Stimulated activated effector memory CD8-positive, alpha-beta T cell treated with anti-CD3 and anti-CD28 coated beads, Interleukin-12 subunit alpha, Interleukin-12 subunit beta, amount 100 ng/mL, for 72 hours (primary cell): ENCODE results near the gene STT3B.
A peak's percentile ranks its signal among the peaks of the same experiment; 100 is the strongest.

ENCODE experiments used
- ATAC-seq: fragments of 150-1000 bp; cut with Tn5 transposase; 2 replicates; pipeline ENCODE4 v1.10.0; 2021
- DNase-seq, 2 donors: peaks; one replicate each; pipeline ENCODE4 v3.0.0; 2021 to 2022; ENCODE audit warnings: low spot score in 2 of 2
- H3K27ac Mint-ChIP-seq: one replicate; pipeline ENCODE4 v1.8.0; 2022; ENCODE audit warnings: mild to moderate bottlenecking, mixed read lengths
- H3K36me3 Mint-ChIP-seq: one replicate; pipeline ENCODE4 v1.8.0; 2022; ENCODE audit warnings: mild to moderate bottlenecking, mixed read lengths
- H3K4me1 Mint-ChIP-seq: one replicate; pipeline ENCODE4 v1.8.0; 2022; ENCODE audit warnings: mixed read lengths
- H3K4me3 Mint-ChIP-seq: one replicate; pipeline ENCODE4 v1.8.0; 2022; ENCODE audit warnings: mild to moderate bottlenecking, mixed read lengths
- H3K9me3 Mint-ChIP-seq: one replicate; pipeline ENCODE4 v1.8.0; 2022; ENCODE audit warnings: mixed read lengths

STT3B gene

GRCh38 chr3:31661286-31661685, 128.6 kb downstream of the STT3B start:
- Mint-ChIP-seq H3K27ac (no peak overlapping the region), H3K4me1 (no peaks in the 10 kb centered on the region), H3K36me3 (no peaks in the 10 kb centered on the region), H3K4me3 (no peak overlapping the region), H3K9me3 (peaks cover 25% of the 10 kb centered on the region)
- DNase-seq: no peak
- no peak for ATAC-seq

GRCh38 chr3:31661993-31662670, 129.4 kb downstream of the STT3B start:
- no peak overlapping the region for H3K4me3 Mint-ChIP-seq
- H3K27ac Mint-ChIP-seq: no peak overlapping the region
- no peak for ATAC-seq
- DNase-seq: no peak
- peaks cover 18% of the 10 kb centered on the region for H3K9me3 Mint-ChIP-seq
- no peaks in the 10 kb centered on the region for H3K4me1 Mint-ChIP-seq
- no peaks in the 10 kb centered on the region for H3K36me3 Mint-ChIP-seq

GRCh38 chr3:31664031-31664430, 131.3 kb downstream of the STT3B start:
- H3K9me3 Mint-ChIP-seq: peaks cover 5% of the 10 kb centered on the region
- ATAC-seq (no peak), DNase-seq (no peak)
- no peak overlapping the region for H3K27ac Mint-ChIP-seq
- no peaks in the 10 kb centered on the region for H3K4me1 Mint-ChIP-seq
- H3K4me3 Mint-ChIP-seq: no peak overlapping the region
- H3K36me3 Mint-ChIP-seq: no peaks in the 10 kb centered on the region

DNA sequence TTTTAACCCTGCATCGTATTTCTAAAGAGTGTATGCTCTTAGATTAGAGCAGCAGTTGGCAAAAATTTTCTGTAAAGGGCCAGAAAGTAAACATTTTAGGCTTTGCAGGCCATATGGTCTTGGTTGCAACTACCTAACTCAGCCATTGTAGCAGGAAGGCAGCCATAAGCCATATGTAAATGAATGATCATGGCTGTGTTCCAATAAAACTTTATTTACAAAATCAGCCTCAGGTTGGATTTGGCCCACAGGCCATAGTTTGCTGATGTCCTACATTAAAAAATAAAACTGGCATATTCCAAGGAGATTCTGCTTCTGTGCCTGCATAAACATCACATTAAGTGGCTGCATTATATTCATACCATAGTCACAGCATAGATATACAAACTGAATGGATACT, 134.9 kb downstream of the STT3B start:
- no peak overlapping the region for H3K27ac Mint-ChIP-seq
- DNase-seq (no peak), ATAC-seq (no peak)
- no peaks in the 10 kb centered on the region for H3K36me3 Mint-ChIP-seq
- H3K9me3 Mint-ChIP-seq: no peaks in the 10 kb centered on the region
- H3K4me1 Mint-ChIP-seq: no peaks in the 10 kb centered on the region
- H3K4me3 Mint-ChIP-seq: no peak overlapping the region

DNA sequence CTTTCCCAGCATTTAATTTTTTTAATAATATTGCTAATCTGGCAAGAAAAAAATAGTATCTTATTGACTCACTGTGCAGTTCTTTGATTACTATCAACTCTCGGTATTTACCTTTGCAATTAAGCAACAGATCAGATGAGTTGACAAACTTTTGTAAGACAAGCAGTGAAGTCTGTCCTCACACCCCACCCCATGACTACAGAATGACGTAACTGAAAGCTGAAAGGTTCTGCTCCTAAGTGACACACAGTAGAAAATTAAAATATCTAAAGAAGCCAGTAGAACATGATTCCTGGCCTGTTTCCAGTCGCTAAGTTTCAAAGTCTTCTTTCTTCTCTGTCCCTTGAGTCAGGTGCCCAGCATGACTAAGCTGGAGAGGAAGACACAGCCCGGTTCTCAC, 135.5 kb downstream of the STT3B start:
- Mint-ChIP-seq H3K9me3 (no peaks in the 10 kb centered on the region), H3K4me1 (no peaks in the 10 kb centered on the region), H3K4me3 (no peak overlapping the region), H3K27ac (no peak overlapping the region), H3K36me3 (no peaks in the 10 kb centered on the region)
- DNase-seq: no peak
- no peak for ATAC-seq

DNA sequence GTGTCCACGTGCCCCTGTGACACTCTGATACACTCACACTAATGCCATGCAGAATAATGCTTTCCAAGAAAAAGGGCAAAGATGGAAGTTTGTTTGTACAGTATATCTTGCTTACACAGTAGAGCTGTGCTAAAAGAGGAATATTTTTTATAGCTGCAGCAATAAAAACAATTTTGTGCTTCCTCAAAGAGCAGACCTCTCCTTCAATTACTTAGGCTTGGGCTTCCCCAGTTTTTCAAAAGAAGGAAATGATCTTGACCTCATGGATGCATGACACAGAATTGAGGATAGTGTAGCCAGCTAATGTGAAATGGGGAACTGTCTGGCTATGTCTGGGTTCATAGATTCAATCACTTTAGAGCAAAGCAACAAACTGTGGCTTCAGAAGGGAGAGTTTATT, 137.4 kb downstream of the STT3B start:
- Mint-ChIP-seq H3K4me3 (no peak overlapping the region), H3K36me3 (no peaks in the 10 kb centered on the region), H3K9me3 (no peaks in the 10 kb centered on the region), H3K27ac (no peak overlapping the region), H3K4me1 (no peaks in the 10 kb centered on the region)
- no peak for ATAC-seq
- DNase-seq: no peak

DNA sequence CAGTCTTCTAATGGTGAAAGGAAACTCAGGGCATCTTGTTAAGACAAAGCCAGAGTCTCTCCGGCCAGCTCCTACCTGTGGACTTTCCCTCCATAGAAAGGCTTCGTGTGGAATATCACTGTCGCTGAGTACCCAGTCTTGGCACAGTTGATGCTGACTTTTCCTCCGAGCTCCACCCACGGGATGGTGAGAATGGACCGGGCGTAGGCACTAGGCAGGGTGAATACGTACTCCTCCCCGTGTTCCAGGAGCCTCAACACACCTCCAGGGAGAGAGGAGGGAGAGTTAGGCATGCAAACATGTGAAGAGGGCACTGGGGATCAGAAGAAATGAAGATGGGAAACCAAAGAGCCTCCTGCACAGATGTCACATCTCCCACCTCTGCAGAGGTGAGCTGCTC, 138.0 kb downstream of the STT3B start:
- H3K27ac Mint-ChIP-seq: no peak overlapping the region
- no peak for DNase-seq

DNA sequence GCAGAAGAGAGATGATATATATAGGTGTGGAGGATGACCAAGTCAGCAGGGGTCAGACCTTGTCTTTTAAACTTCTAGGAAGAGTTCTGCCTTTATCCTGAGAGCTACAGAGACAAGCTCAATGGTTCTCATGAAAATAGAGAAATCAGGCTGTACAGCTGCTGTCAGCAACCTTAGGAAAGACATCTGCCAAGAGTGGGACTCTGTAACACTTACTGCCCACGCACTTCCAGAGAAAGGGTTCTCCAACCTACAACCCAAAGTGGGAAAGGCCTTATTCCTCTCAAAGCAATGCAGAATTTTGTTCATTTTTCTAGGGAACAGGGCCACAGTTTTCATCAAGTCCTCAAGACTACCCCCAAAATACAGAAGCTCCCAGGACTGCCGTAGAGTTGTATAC, 138.7 kb downstream of the STT3B start:
- H3K36me3 Mint-ChIP-seq: no peaks in the 10 kb centered on the region
- no peaks in the 10 kb centered on the region for H3K9me3 Mint-ChIP-seq

More for the DNA sequence above, 138.0 kb downstream of the STT3B start:
- no peak for ATAC-seq
- Mint-ChIP-seq H3K36me3 (no peaks in the 10 kb centered on the region), H3K4me3 (no peak overlapping the region), H3K9me3 (no peaks in the 10 kb centered on the region), H3K4me1 (no peaks in the 10 kb centered on the region)

GRCh38 chr3:31671976-31672375, 139.3 kb downstream of the STT3B start:
- H3K9me3 Mint-ChIP-seq: no peaks in the 10 kb centered on the region
- H3K36me3 Mint-ChIP-seq: no peaks in the 10 kb centered on the region
- H3K27ac Mint-ChIP-seq: no peak overlapping the region
- no peak overlapping the region for H3K4me3 Mint-ChIP-seq
- no peaks in the 10 kb centered on the region for H3K4me1 Mint-ChIP-seq
- ATAC-seq (no peak), DNase-seq (no peak)

More for the DNA sequence above, 138.7 kb downstream of the STT3B start:
- DNase-seq: no peak
- H3K27ac Mint-ChIP-seq: no peak overlapping the region
- ATAC-seq: no peak
- no peak overlapping the region for H3K4me3 Mint-ChIP-seq
- no peaks in the 10 kb centered on the region for H3K4me1 Mint-ChIP-seq

DNA sequence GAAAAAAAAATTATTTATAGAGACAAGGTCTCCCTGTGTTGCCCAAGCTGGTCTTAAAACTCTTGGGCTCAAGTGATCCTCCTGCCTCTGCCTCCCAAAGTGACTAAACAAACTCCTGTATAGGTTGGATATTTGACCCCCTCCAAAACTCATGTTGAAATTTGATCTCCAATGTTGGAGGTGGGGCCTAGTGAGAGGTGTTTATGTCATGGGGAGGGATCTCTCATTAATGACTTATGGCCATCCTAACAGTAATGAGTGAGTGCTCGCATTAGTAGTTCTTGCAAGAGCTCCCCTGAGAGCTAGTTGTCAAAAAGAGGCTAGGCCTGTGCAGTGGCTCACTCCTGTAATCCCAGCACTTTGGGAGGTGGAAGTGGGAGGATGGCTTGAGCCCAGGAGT, 141.2 kb downstream of the STT3B start:
- Mint-ChIP-seq H3K27ac (no peak overlapping the region), H3K9me3 (no peaks in the 10 kb centered on the region), H3K36me3 (no peaks in the 10 kb centered on the region)

DNA sequence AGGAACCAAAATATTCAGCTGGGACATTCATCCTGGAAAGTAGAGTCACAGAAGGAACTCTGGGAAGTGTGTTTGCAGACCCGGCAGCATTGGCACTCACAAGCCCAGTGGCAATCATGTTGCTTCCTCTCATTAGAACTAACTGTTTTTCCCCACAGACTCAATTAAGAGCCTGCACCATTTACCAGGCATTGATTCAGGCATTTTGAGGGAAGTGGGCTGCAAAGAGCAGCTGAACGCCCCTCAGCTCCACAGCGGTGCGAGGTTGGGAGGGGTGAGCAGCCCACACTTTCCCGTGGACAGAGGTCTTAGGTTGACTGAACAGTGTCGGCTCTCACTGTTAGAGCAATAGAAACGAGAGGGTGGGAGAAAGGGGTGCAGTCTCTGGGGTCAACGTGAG, 143.8 kb downstream of the STT3B start:
- Mint-ChIP-seq H3K4me3 (no peak overlapping the region), H3K27ac (no peak overlapping the region), H3K4me1 (no peaks in the 10 kb centered on the region), H3K9me3 (no peaks in the 10 kb centered on the region), H3K36me3 (no peaks in the 10 kb centered on the region)
- DNase-seq (no peak), ATAC-seq (no peak)

More for the DNA sequence above, 141.2 kb downstream of the STT3B start:
- Mint-ChIP-seq H3K4me1 (no peaks in the 10 kb centered on the region), H3K4me3 (no peak overlapping the region)
- no peak for DNase-seq
- no peak for ATAC-seq

GRCh38 chr3:31680072-31680870, 147.5 kb downstream of the STT3B start:
- Mint-ChIP-seq H3K36me3 (no peaks in the 10 kb centered on the region), H3K9me3 (no peaks in the 10 kb centered on the region), H3K4me1 (no peaks in the 10 kb centered on the region), H3K27ac (peak overlapping the region; percentile 48), H3K4me3 (no peak overlapping the region)
- ATAC-seq: no peak
- DNase-seq: no peak
